GM10248 (cell line): ENCODE results near the gene OLFML1.
A peak's percentile ranks its signal among the peaks of the same experiment; 100 is the strongest.

Experiments
- CTCF ChIA-PET: fragments of 300-600 bp; sonication (Branson Sonifier 250); formaldehyde crosslinking; extraction: SDS; loops from one replicate; lab custom pipeline; 2021; ENCODE audit warnings: antibody characterized with exemption; lab: Yijun Ruan, JAX
- POLR2A ChIA-PET: fragments of 350-650 bp; sonication (Branson Sonifier 250); formaldehyde crosslinking; extraction: SDS; loops from one replicate; lab custom pipeline; 2020; ENCODE audit warnings: antibody characterized with exemption; lab: Yijun Ruan, JAX
- DNase-seq: peaks from one replicate; pipeline ENCODE4 v3.0.0; 2012; ENCODE audit errors: extremely low spot score
- CTCF ChIP-seq: IDR thresholded peaks from 2 replicates; pipeline ENCODE4 v1.5.1; 2012; ENCODE audit warnings: mild to moderate bottlenecking, low read depth; ENCODE audit errors: extremely low read depth, missing control alignments, control extremely low read depth

The OLFML1 gene

GRCh38 chr11:7508087-7508486 is 22.8 kb downstream of the OLFML1 start:
- POLR2A ChIA-PET, result no interaction called here

GRCh38 chr11:7509966-7510365 is 24.7 kb downstream of the OLFML1 start:
- CTCF ChIA-PET, result interaction anchor here (1.1 to 5.4 kb wide), 5 partner anchors 9 to 37 kb away, joined by 3 to 55 read pairs (median 28); no protein-coding TSS in a partner anchor
- POLR2A ChIA-PET, result interaction anchor here (0.9 to 1.4 kb wide), 2 partner anchors 8 to 11 kb away, joined by 3 read pairs; no protein-coding TSS in a partner anchor
- no peak for DNase-seq
- TF ChIP-seq CTCF, result no peak

More at GRCh38 chr11:7508087-7508486, 22.8 kb downstream of the OLFML1 start:
- TF ChIP-seq CTCF, result no peak
- CTCF ChIA-PET, result interaction anchor here (0.9 to 3.1 kb wide), 6 partner anchors 13 to 74 kb away, joined by 3 to 10 read pairs (median 4); no protein-coding TSS in a partner anchor
- DNase-seq, result no peak

GRCh38 chr11:7511401-7511800 is 26.1 kb downstream of the OLFML1 start:
- TF ChIP-seq CTCF, result no peak
- CTCF ChIA-PET, result interaction anchor here (0.8 to 6.5 kb wide), 12 partner anchors 11 to 774 kb away, joined by 3 to 55 read pairs (median 6); partner anchors contain the start of gene EIF3F
- DNase-seq, result no peak
- POLR2A ChIA-PET, result interaction anchor here (0.8 to 1.4 kb wide), 2 partner anchors 9 to 36 kb away, joined by 3 read pairs; no protein-coding TSS in a partner anchor

GRCh38 chr11:7512525-7513233 is 27.4 kb downstream of the OLFML1 start:
- DNase-seq, result peak; percentile 86
- no peak for TF ChIP-seq CTCF
- ChIA-PET CTCF (interaction anchor here (0.7 to 6.5 kb wide), 23 partner anchors 10 to 183 kb away, joined by 3 to 55 read pairs (median 5); no protein-coding TSS in a partner anchor), POLR2A (interaction anchor here (0.8 to 1.0 kb wide), 2 partner anchors 9 to 35 kb away, joined by 3 read pairs; no protein-coding TSS in a partner anchor)

GRCh38 chr11:7513234-7514098 is 28.2 kb downstream of the OLFML1 start, which contains the start of gene PPFIBP2:
TSS of gene PPFIBP2 (plus strand) at chr11:7513999. CDS start at chr11:7549476, 35,477 bp downstream.
- peak; percentile 92 for DNase-seq
- ChIA-PET CTCF (interaction anchor here (0.6 to 6.5 kb wide), 26 partner anchors 9 to 177 kb away, joined by 3 to 55 read pairs (median 4); no protein-coding TSS in a partner anchor), POLR2A (interaction anchor here (1.0 kb wide), 1 partner anchor 8 kb away, joined by 3 read pairs; no protein-coding TSS in a partner anchor)
- peak; percentile 60 for TF ChIP-seq CTCF
